IPS-20b (cell line): ENCODE results near the gene TMEM125.
A peak's percentile ranks its signal among the peaks of the same experiment; 100 is the strongest.

Source experiments
- H3K27ac ChIP-seq: one replicate; pipeline ENCODE4 v1.5.1; 2013; ENCODE audit warnings: low read length
- H3K27me3 ChIP-seq: 2 replicates; pipeline ENCODE4 v1.6.1; 2013; ENCODE audit warnings: mild to moderate bottlenecking, low read length, inconsistent platforms; ENCODE audit not compliant: insufficient read depth
- H3K36me3 ChIP-seq: 2 replicates; pipeline ENCODE4 v1.6.1; 2013; ENCODE audit warnings: low read depth, mild to moderate bottlenecking, inconsistent platforms, low read length, moderate library complexity; ENCODE audit not compliant: insufficient read depth
- H3K4me1 ChIP-seq: 2 replicates; pipeline ENCODE4 v1.6.1; 2013; ENCODE audit warnings: mild to moderate bottlenecking, control low read depth, inconsistent platforms, low read length, moderate library complexity; ENCODE audit not compliant: insufficient read depth
- H3K4me3 ChIP-seq: 2 replicates; pipeline ENCODE4 v1.5.1; 2013; ENCODE audit warnings: mild to moderate bottlenecking, low read length, inconsistent platforms
- H3K9ac ChIP-seq: 2 replicates; pipeline ENCODE4 v1.6.1; 2013; ENCODE audit warnings: low read depth, mild to moderate bottlenecking, inconsistent platforms, low read length, moderate library complexity
- H3K9me3 ChIP-seq: 2 replicates; pipeline ENCODE4 v1.6.1; 2013; ENCODE audit warnings: mild to moderate bottlenecking, low read depth, low read length, inconsistent platforms; ENCODE audit not compliant: insufficient read depth

TMEM125 gene

GRCh38 chr1:43267818-43268425 lies 1.9 kb upstream of the TMEM125 start:
- Histone ChIP-seq H3K9ac (no peak overlapping the region), H3K36me3 (no peaks in the 10 kb centered on the region), H3K27ac (no peak overlapping the region), H3K9me3 (peaks cover 10% of the 10 kb centered on the region), H3K4me1 (peaks cover 13% of the 10 kb centered on the region; the same call in 1 of the 2 replicates), H3K27me3 (no peaks in the 10 kb centered on the region), H3K4me3 (no peak overlapping the region)

GRCh38 chr1:43270421-43271095 lies 775 bp downstream of the TMEM125 start:
- Histone ChIP-seq H3K9ac (peak overlapping the region; percentile 55; the same call in 1 of the 2 replicates), H3K27me3 (no peaks in the 10 kb centered on the region), H3K36me3 (peaks cover 5% of the 10 kb centered on the region; the same call in 1 of the 2 replicates), H3K27ac (peak overlapping the region; percentile 32), H3K9me3 (no peaks in the 10 kb centered on the region), H3K4me1 (peaks cover 13% of the 10 kb centered on the region; the same call in 1 of the 2 replicates), H3K4me3 (peak overlapping the region; percentile 68)

- peaks cover 13% of the 10 kb centered on the region; the same call in 1 of the 2 replicates for H3K4me1 ChIP-seq
- no peaks in the 10 kb centered on the region for H3K9me3 ChIP-seq
- H3K9ac ChIP-seq = peak overlapping the region; percentile 55; the same call in 1 of the 2 replicates
- H3K27me3 ChIP-seq = no peaks in the 10 kb centered on the region
- H3K36me3 ChIP-seq = peaks cover 5% of the 10 kb centered on the region; the same call in 1 of the 2 replicates
- peak overlapping the region; percentile 32 for H3K27ac ChIP-seq
- H3K4me3 ChIP-seq = peak overlapping the region; percentile 68
Observed at GRCh38 chr1:43271186-43272118, 1.7 kb downstream of the TMEM125 start.

- no peak overlapping the region for H3K9ac ChIP-seq
- peaks cover 13% of the 10 kb centered on the region; the same call in 1 of the 2 replicates for H3K4me1 ChIP-seq
- peaks cover 5% of the 10 kb centered on the region; the same call in 1 of the 2 replicates for H3K36me3 ChIP-seq
- H3K27ac ChIP-seq = no peak overlapping the region
- H3K27me3 ChIP-seq = no peaks in the 10 kb centered on the region
- no peaks in the 10 kb centered on the region for H3K9me3 ChIP-seq
- no peak overlapping the region for H3K4me3 ChIP-seq
Observed at GRCh38 chr1:43272161-43272560, 2.4 kb downstream of the TMEM125 start.

- Histone ChIP-seq H3K9ac (no peak overlapping the region), H3K4me1 (peaks cover 13% of the 10 kb centered on the region; the same call in 1 of the 2 replicates), H3K27ac (no peak overlapping the region), H3K27me3 (no peaks in the 10 kb centered on the region), H3K9me3 (no peaks in the 10 kb centered on the region), H3K4me3 (no peak overlapping the region), H3K36me3 (peaks cover 5% of the 10 kb centered on the region; the same call in 1 of the 2 replicates)
Observed at GRCh38 chr1:43272576-43273571, 3.1 kb downstream of the TMEM125 start.

GRCh38 chr1:43273708-43274107 lies 3.9 kb downstream of the TMEM125 start:
- no peaks in the 10 kb centered on the region for H3K27me3 ChIP-seq
- H3K27ac ChIP-seq = no peak overlapping the region
- peaks cover 13% of the 10 kb centered on the region; the same call in 1 of the 2 replicates for H3K4me1 ChIP-seq
- H3K9ac ChIP-seq = no peak overlapping the region
- no peaks in the 10 kb centered on the region for H3K9me3 ChIP-seq
- H3K36me3 ChIP-seq = peaks cover 5% of the 10 kb centered on the region; the same call in 1 of the 2 replicates
- no peak overlapping the region for H3K4me3 ChIP-seq

GRCh38 chr1:43274125-43274803 lies 4.5 kb downstream of the TMEM125 start:
- Histone ChIP-seq H3K9me3 (no peaks in the 10 kb centered on the region), H3K36me3 (peaks cover 5% of the 10 kb centered on the region; the same call in 1 of the 2 replicates), H3K4me3 (no peak overlapping the region), H3K27me3 (no peaks in the 10 kb centered on the region), H3K4me1 (peaks cover 13% of the 10 kb centered on the region; the same call in 1 of the 2 replicates), H3K27ac (no peak overlapping the region), H3K9ac (no peak overlapping the region)

- no peaks in the 10 kb centered on the region for H3K27me3 ChIP-seq
- no peak overlapping the region for H3K27ac ChIP-seq
- peaks cover 10% of the 10 kb centered on the region; the same call in 1 of the 2 replicates for H3K4me1 ChIP-seq
- no peaks in the 10 kb centered on the region for H3K9me3 ChIP-seq
- no peak overlapping the region for H3K9ac ChIP-seq
- no peak overlapping the region for H3K4me3 ChIP-seq
- H3K36me3 ChIP-seq = peaks cover 5% of the 10 kb centered on the region; the same call in 1 of the 2 replicates
Observed at GRCh38 chr1:43274804-43275180, 5.0 kb downstream of the TMEM125 start.

- Histone ChIP-seq H3K9me3 (no peaks in the 10 kb centered on the region), H3K27me3 (no peaks in the 10 kb centered on the region), H3K27ac (no peak overlapping the region), H3K4me1 (peaks cover 7% of the 10 kb centered on the region; the same call in 1 of the 2 replicates), H3K36me3 (peaks cover 5% of the 10 kb centered on the region; the same call in 1 of the 2 replicates), H3K9ac (no peak overlapping the region), H3K4me3 (no peak overlapping the region)
Observed at GRCh38 chr1:43275826-43276620, 6.2 kb downstream of the TMEM125 start.
